PC-3 (cell line): ENCODE results near the gene LRRC3B. TPM values are rescaled to one million over a fixed set of nuclear protein-coding genes. Genes with fewer than 3 reads are reported as not detected.

ENCODE experiments used
- ATAC-seq: fragments of 200-7000 bp; cut with Tn5 transposase; 2 replicates; pipeline ENCODE4 v1.9.1; 2020; ENCODE audit warnings: mild to moderate bottlenecking, moderate library complexity
- BruUV-seq: library from RNA; stranded (reverse); fragments of 400-500 nt; replicated peaks from 2 replicates; lab custom pipeline; 2021; lab: Mats Ljungman, UMichigan
- CTCF ChIA-PET: fragments of 300-600 bp; sonication (Branson Sonifier 250); formaldehyde crosslinking; loops from one replicate; lab custom pipeline; 2022; ENCODE audit warnings: antibody characterized with exemption; lab: Charles Lee
- POLR2A ChIA-PET: fragments of 300-600 bp; sonication (Branson Sonifier 250); formaldehyde crosslinking; loops from one replicate; lab custom pipeline; 2022; ENCODE audit warnings: antibody characterized with exemption; ENCODE audit not compliant: unreplicated experiment; lab: Charles Lee
- DNase-seq: peaks from one replicate; pipeline ENCODE4 v3.0.0-alpha.2; 2015
- H2AFZ ChIP-seq: fragments of 300-600 bp; sonication (generic); 2 replicates; pipeline ENCODE4 v1.6.0; 2016; ENCODE audit warnings: antibody characterized with exemption, low read length
- H3F3A ChIP-seq: fragments of 300-600 bp; sonication (generic); one replicate; pipeline ENCODE4 v1.6.0; 2017; ENCODE audit warnings: antibody characterized with exemption, low read length, control low read depth, mild to moderate bottlenecking; ENCODE audit not compliant: unreplicated experiment
- H3K27ac ChIP-seq: fragments of 300-600 bp; sonication (generic); 2 replicates; pipeline ENCODE4 v1.5.1; 2016; ENCODE audit warnings: mild to moderate bottlenecking, low read length
- H3K27me3 ChIP-seq: fragments of 300-600 bp; sonication (generic); 2 replicates; pipeline ENCODE4 v1.6.1; 2016; ENCODE audit warnings: low read length, mixed read lengths
- H3K36me3 ChIP-seq: fragments of 300-600 bp; sonication (generic); 2 replicates; pipeline ENCODE4 v1.6.1; 2016; ENCODE audit warnings: low read depth, mixed run types, low read length, mixed read lengths
- H3K4me1 ChIP-seq: fragments of 300-600 bp; sonication (generic); 2 replicates; pipeline ENCODE4 v1.5.1; 2016; ENCODE audit warnings: low read length; ENCODE audit not compliant: insufficient read depth
- H3K4me2 ChIP-seq: fragments of 300-600 bp; sonication (generic); 2 replicates; pipeline ENCODE4 v1.6.0; 2016; ENCODE audit warnings: low read length
- H3K4me3 ChIP-seq: fragments of 300-600 bp; sonication (generic); 2 replicates; pipeline ENCODE4 v1.5.1; 2016; ENCODE audit warnings: mild to moderate bottlenecking, low read length, mixed read lengths
- H3K79me2 ChIP-seq: fragments of 300-600 bp; sonication (generic); 2 replicates; pipeline ENCODE4 v1.6.1; 2017; ENCODE audit warnings: low read length, mixed read lengths
- H3K9ac ChIP-seq: fragments of 300-600 bp; sonication (generic); 2 replicates; pipeline ENCODE4 v1.6.0; 2016; ENCODE audit warnings: mild to moderate bottlenecking, low read length
- H3K9me2 ChIP-seq: fragments of 300-600 bp; sonication (generic); replicated peaks from 2 replicates; pipeline ENCODE4 v1.6.1; 2016; ENCODE audit warnings: mixed run types, low read length, mixed read lengths
- H3K9me3 ChIP-seq: fragments of 300-600 bp; sonication (generic); 2 replicates; pipeline ENCODE4 v1.6.1; 2016; ENCODE audit warnings: low read length, mixed read lengths
- H4K20me1 ChIP-seq: fragments of 300-600 bp; sonication (generic); 2 replicates; pipeline ENCODE4 v1.6.1; 2016; ENCODE audit warnings: low read length, mixed read lengths
- EZH2 ChIP-seq: fragments of 300-600 bp; sonication (generic); IDR thresholded peaks from one replicate; pipeline ENCODE4 v1.6.1; 2017; ENCODE audit warnings: antibody characterized with exemption, mild to moderate bottlenecking, low read length; ENCODE audit not compliant: unreplicated experiment
- EZH2phosphoT487 ChIP-seq: fragments of 300-600 bp; sonication (generic); IDR thresholded peaks from 2 replicates; pipeline ENCODE4 v1.6.1; 2018; ENCODE audit warnings: mild to moderate bottlenecking, antibody characterized with exemption, low read length, borderline replicate concordance
- intact Hi-C: fragments of 100-400 bp; cut with micrococcal nuclease; formaldehyde crosslinking; loops from 2 replicates; pipeline ENCODE4 v1.9.0; 2023
- total RNA-seq: library from RNA; depleted of rRNA; stranded (reverse); fragments of >200 nt; gene quantifications from 2 replicates; pipeline ENCODE4 v1.2.3, GENCODE V29; 2014
- TF ChIP-seq, protein P1 (sequence below): fragments of 300-600 bp; sonication (generic); conservative IDR thresholded peaks from 2 replicates; pipeline ENCODE4 v1.5.1; 2017; ENCODE audit warnings: antibody characterized with exemption, low read depth, mild to moderate bottlenecking, low read length

The LRRC3B gene
- total RNA-seq, 1 experiment from 2014 or later = not detected

DNA sequence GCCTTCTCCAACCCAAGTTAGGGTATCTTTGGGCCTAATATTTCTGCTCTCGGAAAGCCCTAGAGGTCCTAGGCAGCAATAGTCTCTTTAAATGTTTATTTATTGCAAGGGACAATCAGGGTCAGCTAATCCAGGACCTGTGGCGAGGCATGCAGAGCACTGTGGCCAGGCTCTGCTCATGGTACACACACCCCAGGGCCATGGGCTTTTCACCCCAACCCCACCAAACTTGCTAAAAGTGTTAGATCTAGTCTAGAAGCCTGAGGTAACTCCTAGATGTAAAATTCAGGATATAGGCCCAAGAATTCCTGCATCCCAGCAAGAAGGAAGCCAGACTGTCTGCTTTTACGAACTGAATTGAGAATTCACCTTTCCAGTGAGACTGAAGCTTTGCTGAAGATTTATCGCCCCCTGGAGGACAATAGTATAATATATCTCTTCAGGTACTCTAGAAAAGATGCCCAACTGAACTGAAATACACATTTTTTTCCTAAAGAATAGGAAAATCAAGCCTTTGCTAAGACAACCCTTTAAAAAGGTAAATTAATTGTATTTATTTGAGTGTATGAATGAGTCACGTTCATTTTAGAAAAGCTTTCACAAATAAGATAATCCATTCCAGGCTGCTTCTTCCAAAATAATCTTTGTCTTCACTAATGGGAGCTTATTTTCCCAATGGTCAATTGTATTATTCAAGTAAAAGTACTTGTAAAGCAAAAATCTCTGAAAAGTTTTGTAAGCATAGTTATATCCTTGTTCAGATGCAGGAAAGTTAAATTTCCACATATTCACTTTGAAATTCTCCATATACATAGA, 89.8 kb downstream of the LRRC3B start:
- Histone ChIP-seq H3K4me1 (no peaks in the 10 kb centered on the region), H3F3A (no peaks in the 10 kb centered on the region), H3K9me3 (0 out of 2 replicates have a peak, but pooled peaks cover 6% of the 10 kb centered on the region), H2AFZ (no peak overlapping the region), H3K4me3 (no peak overlapping the region), H3K36me3 (no peaks in the 10 kb centered on the region), H3K27me3 (no peaks in the 10 kb centered on the region), H3K9me2 (no peaks in the 10 kb centered on the region), H3K79me2 (no peaks in the 10 kb centered on the region), H3K27ac (no peak overlapping the region), H4K20me1 (no peaks in the 10 kb centered on the region), H3K9ac (no peak overlapping the region), H3K4me2 (no peak overlapping the region)
- BruUV-seq = no TSS peak
- intact Hi-C loops = no loop called here
- POLR2A ChIA-PET = no interaction called here
- CTCF ChIA-PET = no interaction called here
- no peak for ATAC-seq
- TF ChIP-seq, protein P1, sequence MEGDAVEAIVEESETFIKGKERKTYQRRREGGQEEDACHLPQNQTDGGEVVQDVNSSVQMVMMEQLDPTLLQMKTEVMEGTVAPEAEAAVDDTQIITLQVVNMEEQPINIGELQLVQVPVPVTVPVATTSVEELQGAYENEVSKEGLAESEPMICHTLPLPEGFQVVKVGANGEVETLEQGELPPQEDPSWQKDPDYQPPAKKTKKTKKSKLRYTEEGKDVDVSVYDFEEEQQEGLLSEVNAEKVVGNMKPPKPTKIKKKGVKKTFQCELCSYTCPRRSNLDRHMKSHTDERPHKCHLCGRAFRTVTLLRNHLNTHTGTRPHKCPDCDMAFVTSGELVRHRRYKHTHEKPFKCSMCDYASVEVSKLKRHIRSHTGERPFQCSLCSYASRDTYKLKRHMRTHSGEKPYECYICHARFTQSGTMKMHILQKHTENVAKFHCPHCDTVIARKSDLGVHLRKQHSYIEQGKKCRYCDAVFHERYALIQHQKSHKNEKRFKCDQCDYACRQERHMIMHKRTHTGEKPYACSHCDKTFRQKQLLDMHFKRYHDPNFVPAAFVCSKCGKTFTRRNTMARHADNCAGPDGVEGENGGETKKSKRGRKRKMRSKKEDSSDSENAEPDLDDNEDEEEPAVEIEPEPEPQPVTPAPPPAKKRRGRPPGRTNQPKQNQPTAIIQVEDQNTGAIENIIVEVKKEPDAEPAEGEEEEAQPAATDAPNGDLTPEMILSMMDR = peak; percentile 64
- TF ChIP-seq EZH2phosphoT487 = no peak
- DNase-seq = peak; percentile 49

DNA sequence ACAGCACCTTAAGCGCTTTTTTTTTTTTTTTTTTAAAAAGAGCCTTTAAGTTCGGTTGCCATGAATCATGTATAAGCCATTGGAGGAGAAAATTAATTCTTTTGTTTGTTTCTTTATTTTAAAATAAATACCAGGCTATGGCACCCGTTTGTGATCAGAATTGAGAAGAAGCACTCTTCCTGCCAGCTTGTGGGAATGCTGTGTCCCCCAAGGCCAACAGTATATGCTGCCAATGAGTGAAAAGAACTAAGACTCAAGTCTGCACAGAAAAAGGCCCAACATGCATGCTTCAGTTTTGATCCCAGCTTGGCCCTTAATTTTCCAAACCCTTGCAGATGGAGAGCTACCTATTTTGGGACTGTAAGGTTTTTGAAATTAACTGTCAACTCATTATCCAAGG, 90.5 kb downstream of the LRRC3B start:
- Histone ChIP-seq H3K27ac (no peak overlapping the region), H2AFZ (no peak overlapping the region), H3F3A (no peaks in the 10 kb centered on the region), H3K4me2 (no peak overlapping the region), H3K9me2 (no peaks in the 10 kb centered on the region), H3K36me3 (no peaks in the 10 kb centered on the region), H3K9me3 (0 out of 2 replicates have a peak, but pooled peaks cover 6% of the 10 kb centered on the region), H3K9ac (no peak overlapping the region), H3K4me1 (no peaks in the 10 kb centered on the region), H4K20me1 (no peaks in the 10 kb centered on the region), H3K79me2 (no peaks in the 10 kb centered on the region), H3K4me3 (no peak overlapping the region), H3K27me3 (no peaks in the 10 kb centered on the region)
- POLR2A ChIA-PET = no interaction called here
- CTCF ChIA-PET = no interaction called here
- DNase-seq (no peak), ATAC-seq (no peak)
- intact Hi-C loops = no loop called here
- no peak for TF ChIP-seq EZH2phosphoT487
- no peak for TF ChIP-seq EZH2
- TF ChIP-seq, protein P1 = no peak
- no TSS peak for BruUV-seq

DNA sequence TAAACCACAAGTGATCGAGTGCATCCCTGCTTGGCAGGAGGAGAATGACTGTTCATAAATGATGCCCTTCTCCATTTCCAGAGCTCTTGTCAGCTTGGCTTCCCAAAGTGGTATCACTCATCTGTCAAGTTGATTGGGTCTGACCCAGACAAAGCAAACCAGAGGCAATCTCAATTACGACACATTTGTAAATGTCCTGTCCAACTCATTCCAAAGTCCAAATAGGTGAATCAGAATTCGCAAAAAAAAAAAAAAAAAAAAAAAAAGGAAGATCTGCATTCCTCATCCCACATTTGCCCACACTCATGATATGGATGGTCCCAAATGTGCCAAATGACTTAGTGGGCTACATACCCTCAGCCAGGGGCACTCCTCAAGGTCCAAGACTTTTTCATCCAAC, 91.9 kb downstream of the LRRC3B start:
- intact Hi-C loops = no loop called here
- Histone ChIP-seq H3F3A (no peaks in the 10 kb centered on the region), H3K36me3 (no peaks in the 10 kb centered on the region), H2AFZ (no peak overlapping the region), H4K20me1 (no peaks in the 10 kb centered on the region), H3K4me3 (no peak overlapping the region), H3K27me3 (no peaks in the 10 kb centered on the region), H3K9me2 (no peaks in the 10 kb centered on the region), H3K79me2 (no peaks in the 10 kb centered on the region), H3K9me3 (0 out of 2 replicates have a peak, but pooled peaks cover 12% of the 10 kb centered on the region), H3K27ac (no peak overlapping the region), H3K9ac (no peak overlapping the region), H3K4me1 (no peaks in the 10 kb centered on the region), H3K4me2 (no peak overlapping the region)
- CTCF ChIA-PET = no interaction called here
- DNase-seq = no peak
- POLR2A ChIA-PET = no interaction called here
- no peak for ATAC-seq
- TF ChIP-seq EZH2 = no peak
- TF ChIP-seq, protein P1 = no peak
- TF ChIP-seq EZH2phosphoT487 = no peak
- BruUV-seq = no TSS peak
